ENCODE data around the gene MYO7A.

MYO7A gene

DNA sequence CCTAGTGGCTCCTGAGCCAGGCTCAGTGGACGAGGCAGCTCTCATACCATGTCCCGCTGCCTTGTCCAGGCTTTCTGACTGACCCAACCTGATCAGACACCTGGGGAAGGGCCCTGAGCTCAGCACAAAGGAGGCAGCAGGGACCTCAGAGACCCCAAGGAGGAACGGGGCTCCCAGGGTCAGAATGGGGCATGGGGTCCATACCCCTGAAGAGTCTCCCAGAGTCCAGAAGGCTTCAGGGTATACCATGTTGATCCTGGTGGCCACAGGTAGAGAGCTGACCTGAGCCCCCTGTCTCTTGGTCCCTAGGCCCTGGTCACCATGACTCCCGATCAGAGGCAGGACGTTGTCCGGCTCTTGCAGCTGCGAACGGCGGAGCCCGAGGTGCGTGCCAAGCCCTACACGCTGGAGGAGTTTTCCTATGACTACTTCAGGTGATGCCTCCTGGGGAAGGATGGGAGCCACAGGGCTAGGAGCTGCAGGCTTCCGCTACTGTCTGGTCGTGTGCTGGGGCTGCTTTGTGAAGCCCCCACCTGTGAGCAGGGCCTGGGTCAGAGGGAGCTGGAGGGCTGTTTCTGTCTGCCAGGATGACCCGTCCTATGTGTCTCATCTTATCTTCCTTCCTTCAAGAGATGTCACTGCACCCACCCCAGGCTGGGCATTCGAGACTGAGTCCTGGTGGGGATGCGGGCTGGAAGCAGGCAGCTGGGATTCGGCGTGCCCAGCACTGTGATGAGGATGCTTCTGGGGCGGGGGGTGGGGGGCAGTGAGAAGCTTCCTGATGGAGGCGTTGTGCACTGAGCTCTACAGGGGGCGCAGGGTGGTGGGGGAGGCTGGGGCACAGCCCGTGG lies 74.2 kb downstream of the MYO7A start:
- no peak for DNase-seq (ENCODE audit: low spot score)

DNA sequence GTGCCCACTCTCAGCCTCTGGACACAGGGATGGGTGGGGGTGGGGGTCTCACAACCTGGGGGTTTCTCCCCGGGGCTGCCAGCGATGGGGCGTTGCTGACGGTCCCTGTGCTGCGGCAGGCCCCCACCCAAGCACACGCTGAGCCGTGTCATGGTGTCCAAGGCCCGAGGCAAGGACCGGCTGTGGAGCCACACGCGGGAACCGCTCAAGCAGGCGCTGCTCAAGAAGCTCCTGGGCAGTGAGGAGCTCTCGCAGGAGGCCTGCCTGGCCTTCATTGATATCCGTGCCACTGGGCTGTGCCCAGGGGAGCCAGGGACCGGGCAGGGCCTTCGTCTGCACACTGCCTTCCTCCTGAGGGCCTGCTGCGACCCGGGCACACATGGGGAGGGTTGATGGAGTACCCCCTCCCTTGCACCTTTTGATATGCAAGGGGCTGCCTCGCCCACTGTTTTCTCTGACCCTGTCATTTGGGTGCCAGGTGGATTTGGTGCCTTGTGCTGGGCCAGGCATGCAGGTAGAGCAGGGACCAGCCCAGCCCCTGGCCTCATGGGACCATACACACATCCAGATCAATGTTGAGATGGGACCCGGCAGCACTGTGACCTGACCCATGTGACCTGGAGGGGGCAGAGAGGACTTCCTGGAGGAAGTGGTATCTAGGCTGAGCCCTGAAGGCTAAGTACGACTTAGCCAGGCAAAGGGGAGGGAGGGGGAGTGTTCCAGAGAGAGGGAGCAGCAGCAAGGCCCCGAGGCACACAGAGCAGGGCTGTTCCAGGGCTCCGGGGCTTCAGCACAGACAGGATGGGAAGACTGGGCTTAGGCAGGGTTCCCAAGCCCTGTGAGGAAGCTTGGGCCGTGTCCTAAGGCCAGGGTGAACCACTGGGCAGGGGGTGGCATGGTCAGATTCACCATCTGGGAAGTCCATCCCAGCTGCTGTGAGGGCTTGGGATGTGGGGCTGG lies 75.2 kb downstream of the MYO7A start:
- DNase-seq (ENCODE audit: low spot score): no peak

DNA sequence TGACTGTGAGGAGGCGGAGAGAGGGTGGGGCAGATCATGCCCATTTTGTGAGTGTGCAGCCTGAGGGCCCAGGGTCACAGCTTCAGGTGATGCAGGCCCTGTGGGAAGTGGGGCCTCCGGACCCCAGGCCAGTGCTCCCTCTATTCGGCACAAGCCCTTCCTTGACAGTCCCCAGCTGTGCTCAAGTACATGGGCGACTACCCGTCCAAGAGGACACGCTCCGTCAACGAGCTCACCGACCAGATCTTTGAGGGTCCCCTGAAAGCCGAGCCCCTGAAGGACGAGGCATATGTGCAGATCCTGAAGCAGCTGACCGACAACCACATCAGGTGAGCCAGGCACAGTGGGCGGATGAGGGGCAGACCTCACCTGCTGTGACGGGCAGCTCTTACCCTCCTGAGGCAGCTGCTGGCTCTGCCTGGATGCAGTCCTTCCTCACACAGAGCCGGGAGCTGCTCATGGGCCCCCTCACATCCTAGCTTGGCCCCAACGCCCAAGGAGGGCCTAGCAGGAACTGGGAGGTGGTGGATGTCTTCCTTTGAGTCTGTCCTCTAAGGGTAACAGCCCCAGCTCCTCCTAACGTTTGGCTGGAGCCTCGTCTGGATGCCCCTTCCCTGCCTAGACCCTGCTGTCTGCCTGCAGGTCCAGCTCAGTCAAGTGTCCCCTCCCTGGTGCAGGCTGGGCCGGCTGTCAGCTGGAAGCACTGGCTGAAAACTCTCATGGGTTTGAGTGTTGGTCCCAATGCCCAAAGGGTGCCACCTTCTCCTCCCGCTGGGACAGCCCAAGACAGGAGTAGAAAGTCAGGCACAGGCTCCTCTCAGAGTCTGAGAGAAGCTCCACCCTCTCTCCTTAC lies 76.1 kb downstream of the MYO7A start:
- no peak for DNase-seq (ENCODE audit: low spot score)

DNA sequence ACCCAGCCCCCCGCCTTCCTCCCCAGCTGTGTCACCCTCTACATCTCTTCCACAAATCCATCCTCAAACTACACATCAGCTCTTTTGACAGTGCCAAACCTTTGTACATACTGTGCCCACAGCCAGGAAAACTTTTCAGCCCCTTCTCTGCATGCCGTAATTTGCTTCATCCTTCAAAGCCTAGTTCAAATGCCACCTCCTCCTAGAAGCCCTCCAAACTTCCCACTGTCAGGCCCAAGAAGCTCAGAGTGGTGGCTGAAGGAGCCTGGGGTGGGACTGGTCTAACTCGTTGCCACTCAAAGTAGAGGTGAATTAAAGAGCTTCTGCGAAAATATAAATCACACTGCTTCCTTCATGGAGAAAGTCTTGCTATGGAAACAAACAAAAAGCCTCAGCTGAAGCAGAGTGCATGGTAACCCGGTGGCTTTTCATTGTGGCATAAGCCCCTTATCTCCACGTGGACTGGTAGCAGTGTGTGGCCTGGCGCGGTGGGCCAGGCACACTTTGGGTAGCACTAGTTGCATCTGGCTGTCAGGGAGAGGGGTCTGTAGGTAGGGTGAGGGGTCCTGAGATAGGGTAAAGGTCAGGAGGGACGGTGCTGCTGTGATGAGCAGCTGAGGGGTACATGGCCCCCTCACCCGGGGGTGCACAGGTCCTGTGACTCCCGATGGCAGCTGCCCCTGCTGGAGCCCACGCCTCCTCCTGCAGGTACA lies 76.9 kb downstream of the MYO7A start:
- DNase-seq (ENCODE audit: low spot score): no peak

DNA sequence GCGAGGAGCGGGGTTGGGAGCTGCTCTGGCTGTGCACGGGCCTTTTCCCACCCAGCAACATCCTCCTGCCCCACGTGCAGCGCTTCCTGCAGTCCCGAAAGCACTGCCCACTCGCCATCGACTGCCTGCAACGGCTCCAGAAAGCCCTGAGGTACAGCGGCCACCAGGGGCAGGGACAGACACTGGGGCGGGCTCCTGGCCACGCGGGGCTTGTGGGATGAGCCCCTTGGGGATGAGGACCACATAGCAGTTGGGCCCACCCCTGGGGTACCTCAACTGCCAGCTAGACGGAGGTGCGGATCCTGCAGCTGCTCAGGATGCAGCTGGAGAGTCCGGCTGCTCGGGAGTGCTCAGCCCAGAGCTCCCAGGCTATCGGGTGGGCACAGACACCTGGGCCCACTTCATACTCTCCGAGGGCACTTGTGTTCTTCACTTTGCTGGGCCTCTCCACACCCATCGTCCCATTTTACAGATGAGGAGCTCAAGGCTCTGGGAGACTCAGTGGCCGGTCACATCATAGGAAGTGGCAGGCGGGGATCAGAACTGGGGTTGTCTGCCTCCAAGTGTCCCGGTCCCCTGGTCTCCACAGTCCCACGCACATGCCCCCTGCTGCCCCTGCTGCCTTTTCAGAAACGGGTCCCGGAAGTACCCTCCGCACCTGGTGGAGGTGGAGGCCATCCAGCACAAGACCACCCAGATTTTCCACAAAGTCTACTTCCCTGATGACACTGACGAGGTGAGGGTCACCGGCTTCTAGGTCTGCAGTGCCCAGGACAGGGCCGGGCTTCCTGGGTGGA lies 77.6 kb downstream of the MYO7A start:
- DNase-seq (ENCODE audit: low spot score): no peak

DNA sequence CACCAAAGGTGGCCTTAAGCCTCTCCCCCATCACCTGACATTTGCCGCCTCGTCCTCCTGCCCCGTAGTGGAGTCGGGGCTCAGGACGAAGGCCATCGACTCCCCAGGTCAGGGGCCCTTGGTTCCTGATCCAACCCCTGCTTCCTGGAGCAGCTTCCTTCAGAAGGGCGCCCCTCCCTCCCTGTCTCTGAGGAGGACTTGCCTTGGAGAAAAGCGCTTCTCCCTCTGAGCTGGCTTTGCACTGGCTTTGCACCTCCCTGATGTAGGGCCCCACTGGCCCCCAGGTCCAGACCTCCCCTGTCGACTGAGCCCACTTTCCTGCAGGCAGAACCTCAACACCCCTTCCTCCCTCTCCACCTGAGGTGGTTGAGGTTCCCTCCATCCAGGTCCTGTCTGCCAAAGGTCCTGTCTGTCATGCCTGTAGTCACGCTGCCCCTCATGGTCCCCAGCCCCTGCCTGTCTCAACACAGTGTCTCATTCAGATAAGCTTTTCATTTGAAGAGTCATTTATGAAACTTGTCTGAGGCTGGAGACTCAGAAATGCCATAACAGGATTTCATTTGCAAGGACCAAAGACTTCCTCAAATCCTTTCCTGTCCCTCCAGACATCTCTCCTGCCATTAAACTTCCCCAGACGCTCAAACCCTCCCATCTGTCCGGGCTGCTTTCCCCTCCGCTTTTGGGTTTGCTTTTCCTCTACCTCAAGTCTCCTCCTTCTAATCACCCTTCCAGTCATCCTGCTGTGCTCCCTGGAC lies 78.4 kb downstream of the MYO7A start:
- DNase-seq (ENCODE audit: low spot score): no peak

DNA sequence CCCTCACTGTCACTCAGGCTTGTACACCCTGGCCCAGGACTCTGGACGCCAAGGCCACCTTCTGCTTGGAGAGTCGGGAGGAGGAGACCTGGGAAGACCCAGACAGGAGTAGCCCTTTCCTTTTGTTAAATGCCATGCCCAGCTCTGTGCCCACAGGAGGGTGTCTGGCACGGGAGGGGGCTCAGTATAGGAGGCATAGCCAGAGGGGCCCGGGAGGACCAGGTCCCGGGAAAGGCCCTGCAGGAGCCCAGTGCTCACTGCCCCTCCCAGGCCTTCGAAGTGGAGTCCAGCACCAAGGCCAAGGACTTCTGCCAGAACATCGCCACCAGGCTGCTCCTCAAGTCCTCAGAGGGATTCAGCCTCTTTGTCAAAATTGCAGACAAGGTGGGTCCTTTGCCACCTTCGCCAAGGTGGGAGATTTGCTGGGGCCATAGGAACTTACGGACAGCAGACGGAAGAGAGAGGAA lies 79.0 kb downstream of the MYO7A start:
- no peak for DNase-seq (ENCODE audit: low spot score)

DNA sequence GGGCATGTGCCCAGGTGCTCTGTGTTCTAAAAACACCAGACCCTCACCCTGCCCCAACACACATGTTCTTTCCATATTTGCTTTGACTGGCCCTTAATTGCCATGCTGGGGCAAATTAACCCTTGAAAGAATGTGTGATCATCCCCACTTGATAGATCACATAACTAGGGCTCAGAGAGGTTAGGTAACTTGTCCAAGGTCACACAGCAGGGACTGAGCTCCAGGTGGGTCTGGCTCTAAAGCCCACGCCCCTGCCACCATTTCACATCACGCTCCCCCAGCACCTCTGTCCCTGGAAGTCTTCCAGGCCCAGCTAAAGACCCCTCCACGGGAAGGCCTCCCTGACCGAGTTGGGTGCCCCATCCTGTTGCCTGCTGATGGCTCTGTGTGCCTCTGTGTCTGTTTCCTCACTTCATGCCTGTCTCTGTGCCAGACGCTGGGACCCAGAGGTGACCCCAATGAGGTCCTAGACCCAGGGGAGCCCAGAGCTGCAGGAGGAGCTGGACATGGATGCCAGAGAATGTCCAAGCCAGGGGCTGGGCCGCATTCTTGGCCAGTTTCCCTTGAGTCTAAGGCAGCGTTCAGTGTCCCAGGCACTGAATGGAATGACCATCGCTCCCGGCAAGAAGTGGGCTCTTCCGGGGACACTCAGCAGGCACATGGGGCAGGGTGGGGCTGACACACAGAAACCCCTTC lies 79.7 kb downstream of the MYO7A start:
- DNase-seq (ENCODE audit: low spot score): no peak

DNA sequence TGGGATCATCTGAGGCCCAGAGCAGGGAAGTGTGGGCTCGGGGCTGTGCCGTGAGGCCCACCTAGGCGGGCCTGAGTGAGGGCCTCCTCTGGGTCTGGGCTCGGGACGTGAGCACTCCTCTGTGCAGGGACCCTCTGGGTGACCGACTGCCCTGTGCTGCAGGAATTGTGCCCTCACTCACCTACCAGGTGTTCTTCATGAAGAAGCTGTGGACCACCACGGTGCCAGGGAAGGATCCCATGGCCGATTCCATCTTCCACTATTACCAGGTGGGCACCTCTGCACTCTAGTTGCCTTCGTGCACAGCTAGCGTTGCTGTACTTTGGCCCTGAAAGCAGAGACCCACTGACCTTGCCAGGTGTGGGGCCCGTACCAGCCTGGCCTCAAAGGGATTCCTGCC lies 80.5 kb downstream of the MYO7A start:
- DNase-seq (ENCODE audit: low spot score): no peak

DNA sequence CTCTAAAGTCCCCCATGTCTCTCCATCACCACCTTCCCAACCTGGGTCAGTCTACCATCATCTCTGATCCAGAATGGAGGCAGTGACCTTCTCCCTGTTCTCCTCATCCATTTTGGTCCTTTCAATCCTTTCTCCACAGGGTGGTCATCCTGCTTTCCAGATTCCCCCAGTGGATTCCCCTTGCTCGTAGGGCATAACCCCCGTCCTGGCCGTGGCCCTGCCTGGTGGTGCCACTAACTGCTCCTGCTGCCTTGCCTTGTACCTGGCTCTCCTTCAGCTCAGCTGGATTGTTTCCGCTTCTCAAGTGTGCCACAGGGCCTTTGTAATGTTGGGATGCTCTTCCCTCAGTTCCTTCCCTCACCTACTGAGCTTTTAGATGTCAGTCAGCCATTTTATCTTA lies 81.6 kb downstream of the MYO7A start:
- DNase-seq (ENCODE audit: low spot score): no peak

DNA sequence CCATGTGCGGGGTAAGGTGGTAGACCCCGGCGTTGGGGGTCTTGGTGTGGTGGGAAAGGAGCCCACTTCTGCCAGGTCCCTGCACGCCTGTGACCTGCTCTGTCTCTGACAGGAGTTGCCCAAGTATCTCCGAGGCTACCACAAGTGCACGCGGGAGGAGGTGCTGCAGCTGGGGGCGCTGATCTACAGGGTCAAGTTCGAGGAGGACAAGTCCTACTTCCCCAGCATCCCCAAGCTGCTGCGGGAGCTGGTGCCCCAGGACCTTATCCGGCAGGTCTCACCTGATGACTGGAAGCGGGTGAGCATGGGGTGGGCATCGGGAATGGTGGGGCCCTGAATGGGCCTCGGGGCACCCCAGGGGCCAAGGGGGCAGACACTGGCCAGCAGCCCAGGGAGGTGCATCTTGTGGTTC lies 83.0 kb downstream of the MYO7A start:
- DNase-seq (ENCODE audit: low spot score): no peak

DNA sequence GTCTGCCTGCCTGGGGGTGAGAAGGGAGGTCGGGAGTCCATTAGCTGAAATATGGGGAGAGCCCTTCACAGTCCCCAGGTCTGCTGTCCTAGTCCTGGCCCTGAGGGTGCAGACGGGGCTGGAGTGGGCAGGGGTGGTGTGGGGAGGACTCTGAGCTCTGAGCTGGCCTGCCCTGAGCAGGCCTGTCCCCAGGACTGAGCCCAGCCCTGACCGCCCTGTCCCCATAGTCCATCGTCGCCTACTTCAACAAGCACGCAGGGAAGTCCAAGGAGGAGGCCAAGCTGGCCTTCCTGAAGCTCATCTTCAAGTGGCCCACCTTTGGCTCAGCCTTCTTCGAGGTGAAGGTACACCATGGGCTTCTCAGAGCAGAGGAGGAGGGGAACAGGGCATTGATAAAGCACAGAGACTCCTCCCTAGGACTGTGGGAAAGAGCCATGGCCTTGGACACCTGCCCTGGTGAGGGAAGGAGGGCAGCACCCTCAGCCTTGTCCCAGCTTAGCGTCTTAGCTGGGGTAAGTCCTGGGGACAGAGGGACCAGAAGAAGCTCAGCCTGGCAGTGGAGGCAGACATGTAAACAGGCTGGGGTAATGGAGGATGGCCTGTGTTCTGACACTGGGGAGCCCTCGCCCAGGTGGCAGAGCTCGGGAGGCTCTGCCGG lies 83.7 kb downstream of the MYO7A start:
- DNase-seq (ENCODE audit: low spot score): no peak

DNA sequence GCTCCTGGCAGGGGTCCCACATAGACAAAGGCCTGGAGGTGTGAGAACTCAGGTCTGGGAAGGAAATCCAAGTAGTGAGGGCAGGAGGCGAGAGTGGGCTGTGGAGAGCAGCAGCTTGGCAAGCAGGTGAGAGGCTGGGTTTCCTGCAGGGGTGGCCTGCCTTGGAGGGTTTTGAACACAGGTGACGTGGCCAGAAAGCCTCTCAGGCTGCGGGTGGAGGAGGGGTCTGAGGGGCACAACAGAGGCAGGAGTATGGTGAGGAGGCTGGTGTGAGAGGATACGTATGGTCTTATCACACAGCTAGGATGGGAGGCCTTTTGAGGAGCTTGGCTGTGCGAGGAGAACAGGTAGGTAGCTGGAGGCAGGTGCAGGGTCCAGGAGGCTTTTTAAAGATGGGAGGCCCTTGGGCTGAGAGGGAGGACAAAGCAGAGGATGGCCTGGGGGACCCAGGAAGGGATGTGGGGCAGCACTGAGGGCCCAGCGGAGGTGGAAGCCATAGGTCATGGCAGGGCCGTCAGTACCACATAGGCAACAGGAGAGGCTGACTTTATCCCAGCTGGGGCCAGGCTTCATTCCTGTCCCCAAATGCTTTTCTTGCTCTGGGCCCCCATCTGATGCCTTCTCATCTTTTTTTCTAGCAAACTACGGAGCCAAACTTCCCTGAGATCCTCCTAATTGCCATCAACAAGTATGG lies 84.4 kb downstream of the MYO7A start:
- DNase-seq (ENCODE audit: low spot score): no peak

DNA sequence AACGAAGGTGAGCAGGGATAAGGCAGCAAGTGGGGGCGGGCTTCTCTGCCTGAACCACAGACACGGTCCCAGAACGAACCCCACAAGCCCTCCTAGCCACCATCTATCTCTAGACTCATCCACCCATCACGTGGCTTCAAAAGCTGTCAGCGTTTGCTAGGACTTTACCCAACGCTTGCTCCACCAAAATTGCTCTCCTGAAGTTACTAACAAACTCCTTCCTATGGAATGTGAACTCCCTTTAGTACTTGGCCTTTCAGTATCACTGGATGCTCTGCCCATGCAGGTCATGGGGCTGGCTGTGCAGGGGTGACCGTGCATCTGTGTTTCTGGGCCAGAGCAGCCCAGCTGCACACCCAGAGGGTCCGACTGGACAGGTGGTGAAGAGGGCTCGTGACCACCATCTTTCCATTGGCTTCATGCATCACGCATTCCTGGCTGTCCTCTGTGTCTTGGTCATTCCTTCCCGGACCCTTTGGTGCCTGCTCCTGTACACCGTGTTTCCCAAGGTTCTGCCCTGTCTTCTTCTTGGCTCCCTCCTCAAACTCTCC lies 85.1 kb downstream of the MYO7A start:
- no peak for DNase-seq (ENCODE audit: low spot score)

DNA sequence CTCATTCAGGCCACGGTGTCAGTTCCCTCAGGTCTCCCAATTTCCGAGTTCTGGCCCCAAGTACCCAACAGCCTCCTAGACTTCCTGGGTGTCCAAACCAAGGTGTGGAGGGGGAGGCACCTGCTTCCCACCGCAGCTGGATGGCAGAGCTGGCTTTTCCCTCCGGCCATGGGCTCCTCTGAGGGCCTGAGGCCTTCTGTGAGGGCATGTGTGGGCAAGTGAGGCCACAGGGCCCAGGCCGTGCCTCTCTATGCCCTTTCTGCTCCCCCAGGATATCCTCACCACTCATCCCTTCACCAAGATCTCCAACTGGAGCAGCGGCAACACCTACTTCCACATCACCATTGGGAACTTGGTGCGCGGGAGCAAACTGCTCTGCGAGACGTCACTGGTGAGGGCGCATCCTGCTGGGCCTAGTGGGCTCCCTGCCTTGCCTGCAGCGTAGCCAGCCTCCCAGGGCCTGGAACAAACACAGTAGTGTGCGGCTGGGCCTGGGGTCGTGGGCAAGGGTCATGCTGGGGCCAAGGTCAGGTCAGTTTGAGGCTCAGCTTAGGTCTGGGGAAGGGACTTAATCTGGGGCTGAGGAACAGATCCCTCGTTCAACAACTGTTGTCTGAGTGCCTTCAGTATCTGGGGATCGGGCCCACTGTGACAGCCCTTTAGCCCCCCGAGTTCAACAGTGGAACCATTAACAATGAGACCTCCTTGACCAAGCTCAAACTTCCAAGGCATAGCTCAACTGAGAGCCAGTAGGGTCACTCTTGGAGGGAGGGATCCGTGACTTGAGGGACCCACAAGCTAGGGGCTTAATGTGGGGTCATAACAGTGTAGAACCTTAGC lies 85.8 kb downstream of the MYO7A start:
- DNase-seq (ENCODE audit: low spot score): no peak

DNA sequence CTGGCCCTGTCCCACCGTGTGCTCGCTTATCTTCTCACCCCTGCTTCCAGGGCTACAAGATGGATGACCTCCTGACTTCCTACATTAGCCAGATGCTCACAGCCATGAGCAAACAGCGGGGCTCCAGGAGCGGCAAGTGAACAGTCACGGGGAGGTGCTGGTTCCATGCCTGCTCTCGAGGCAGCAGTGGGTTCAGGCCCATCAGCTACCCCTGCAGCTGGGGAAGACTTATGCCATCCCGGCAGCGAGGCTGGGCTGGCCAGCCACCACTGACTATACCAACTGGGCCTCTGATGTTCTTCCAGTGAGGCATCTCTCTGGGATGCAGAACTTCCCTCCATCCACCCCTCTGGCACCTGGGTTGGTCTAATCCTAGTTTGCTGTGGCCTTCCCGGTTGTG lies 86.5 kb downstream of the MYO7A start:
- no peak for DNase-seq (ENCODE audit: low spot score)

DNA sequence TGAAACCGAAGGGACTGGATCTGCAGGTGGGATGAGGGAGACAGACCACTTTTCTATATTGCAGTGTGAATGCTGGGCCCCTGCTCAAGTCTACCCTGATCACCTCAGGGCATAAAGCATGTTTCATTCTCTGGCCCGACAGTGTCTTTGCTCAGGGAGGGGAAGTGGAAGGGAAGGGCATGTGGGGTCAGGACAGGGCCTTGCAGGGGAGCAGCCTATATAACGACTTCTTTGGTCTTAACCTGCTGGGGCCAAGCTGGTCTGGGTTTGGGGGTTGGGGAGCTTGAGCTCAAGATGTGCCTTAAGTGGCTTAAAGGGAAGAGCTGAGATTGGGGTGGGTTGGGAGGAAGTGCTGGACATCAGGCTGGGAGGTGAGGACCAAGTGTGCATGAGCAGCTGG lies 87.1 kb downstream of the MYO7A start:
- DNase-seq (ENCODE audit: low spot score): no peak
